Measurements from ENCODE around the gene FBXW11. TPM values are rescaled to one million over a fixed set of nuclear protein-coding genes. Genes with fewer than 3 reads are reported as not detected.

Gene FBXW11
- total and polyA plus RNA-seq, 10 of the 15 experiments (the other 5 are each of a cell fraction or from before 2014, with no cell fraction given): 4.3 to 61.5 (median 40.0) TPM

DNA sequence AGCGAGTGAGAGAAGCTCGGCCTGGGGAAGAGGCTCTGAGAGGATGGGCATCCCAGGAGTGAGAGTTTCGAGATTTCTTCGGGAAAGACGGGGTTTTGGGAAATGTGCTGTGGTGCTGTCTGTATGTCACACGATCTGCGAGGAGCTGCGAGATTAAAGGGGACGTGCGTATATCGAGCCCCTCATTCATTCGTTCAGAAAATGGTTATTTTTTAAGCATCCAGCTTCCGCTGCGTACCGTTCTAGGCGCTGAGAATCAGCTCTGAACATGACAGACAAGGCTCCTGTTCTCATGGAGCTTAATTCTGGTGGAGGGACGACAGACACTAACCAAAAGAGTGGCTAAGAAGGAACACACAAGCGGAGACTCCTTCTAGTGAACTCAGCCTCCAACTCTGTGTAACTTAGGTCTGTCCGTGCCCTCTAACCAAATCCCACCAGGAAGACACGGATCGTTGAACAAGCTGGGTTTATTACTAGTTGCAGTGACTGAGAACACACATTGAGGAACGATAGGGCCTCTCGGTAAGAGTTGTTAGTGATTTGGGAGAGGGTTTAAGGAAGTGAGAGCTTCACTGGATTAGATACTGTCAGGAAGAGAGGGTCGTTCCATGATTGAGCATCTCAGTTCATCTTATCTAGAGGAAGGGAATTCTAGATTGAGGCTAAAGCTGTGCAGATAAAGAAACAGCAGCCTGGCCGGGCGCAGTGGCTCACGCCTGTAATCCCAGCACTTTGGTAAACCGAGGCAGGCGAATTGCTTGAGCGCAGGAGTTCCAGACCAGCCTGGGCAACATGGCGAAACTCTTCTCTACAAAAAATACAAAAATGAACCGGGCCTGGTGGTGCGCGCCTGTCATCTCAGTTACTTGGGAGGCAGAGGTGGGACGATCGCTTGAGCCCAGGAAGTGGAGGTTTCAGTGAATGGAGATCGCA lies 1.0 kb upstream of the FBXW11 start (continued):
- TF ChIP-seq, protein P1, sequence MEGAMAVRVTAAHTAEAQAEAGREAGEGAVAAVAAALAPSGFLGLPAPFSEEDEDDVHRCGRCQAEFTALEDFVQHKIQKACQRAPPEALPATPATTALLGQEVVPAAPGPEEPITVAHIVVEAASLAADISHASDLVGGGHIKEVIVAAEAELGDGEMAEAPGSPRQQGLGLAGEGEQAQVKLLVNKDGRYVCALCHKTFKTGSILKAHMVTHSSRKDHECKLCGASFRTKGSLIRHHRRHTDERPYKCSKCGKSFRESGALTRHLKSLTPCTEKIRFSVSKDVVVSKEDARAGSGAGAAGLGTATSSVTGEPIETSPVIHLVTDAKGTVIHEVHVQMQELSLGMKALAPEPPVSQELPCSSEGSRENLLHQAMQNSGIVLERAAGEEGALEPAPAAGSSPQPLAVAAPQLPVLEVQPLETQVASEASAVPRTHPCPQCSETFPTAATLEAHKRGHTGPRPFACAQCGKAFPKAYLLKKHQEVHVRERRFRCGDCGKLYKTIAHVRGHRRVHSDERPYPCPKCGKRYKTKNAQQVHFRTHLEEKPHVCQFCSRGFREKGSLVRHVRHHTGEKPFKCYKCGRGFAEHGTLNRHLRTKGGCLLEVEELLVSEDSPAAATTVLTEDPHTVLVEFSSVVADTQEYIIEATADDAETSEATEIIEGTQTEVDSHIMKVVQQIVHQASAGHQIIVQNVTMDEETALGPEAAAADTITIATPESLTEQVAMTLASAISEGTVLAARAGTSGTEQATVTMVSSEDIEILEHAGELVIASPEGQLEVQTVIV (IDR thresholded peaks at IDR 0.05; ENCODE audit: borderline replicate concordance, partially characterized antibody): no peak
- no peak for TF ChIP-seq JUND (IDR thresholded peaks at IDR 0.05; ENCODE audit: low read depth, low read length)
- TF ChIP-seq, protein P2, sequence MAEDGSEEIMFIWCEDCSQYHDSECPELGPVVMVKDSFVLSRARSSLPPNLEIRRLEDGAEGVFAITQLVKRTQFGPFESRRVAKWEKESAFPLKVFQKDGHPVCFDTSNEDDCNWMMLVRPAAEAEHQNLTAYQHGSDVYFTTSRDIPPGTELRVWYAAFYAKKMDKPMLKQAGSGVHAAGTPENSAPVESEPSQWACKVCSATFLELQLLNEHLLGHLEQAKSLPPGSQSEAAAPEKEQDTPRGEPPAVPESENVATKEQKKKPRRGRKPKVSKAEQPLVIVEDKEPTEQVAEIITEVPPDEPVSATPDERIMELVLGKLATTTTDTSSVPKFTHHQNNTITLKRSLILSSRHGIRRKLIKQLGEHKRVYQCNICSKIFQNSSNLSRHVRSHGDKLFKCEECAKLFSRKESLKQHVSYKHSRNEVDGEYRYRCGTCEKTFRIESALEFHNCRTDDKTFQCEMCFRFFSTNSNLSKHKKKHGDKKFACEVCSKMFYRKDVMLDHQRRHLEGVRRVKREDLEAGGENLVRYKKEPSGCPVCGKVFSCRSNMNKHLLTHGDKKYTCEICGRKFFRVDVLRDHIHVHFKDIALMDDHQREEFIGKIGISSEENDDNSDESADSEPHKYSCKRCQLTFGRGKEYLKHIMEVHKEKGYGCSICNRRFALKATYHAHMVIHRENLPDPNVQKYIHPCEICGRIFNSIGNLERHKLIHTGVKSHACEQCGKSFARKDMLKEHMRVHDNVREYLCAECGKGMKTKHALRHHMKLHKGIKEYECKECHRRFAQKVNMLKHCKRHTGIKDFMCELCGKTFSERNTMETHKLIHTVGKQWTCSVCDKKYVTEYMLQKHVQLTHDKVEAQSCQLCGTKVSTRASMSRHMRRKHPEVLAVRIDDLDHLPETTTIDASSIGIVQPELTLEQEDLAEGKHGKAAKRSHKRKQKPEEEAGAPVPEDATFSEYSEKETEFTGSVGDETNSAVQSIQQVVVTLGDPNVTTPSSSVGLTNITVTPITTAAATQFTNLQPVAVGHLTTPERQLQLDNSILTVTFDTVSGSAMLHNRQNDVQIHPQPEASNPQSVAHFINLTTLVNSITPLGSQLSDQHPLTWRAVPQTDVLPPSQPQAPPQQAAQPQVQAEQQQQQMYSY (CRISPR knock-in tag; IDR thresholded peaks at IDR 0.05): no peak
- no peak for TF ChIP-seq NFYA (IDR thresholded peaks at IDR 0.05; ENCODE audit: borderline replicate concordance, low read depth, low read length)
- TF ChIP-seq TARDBP (IDR thresholded peaks at IDR 0.05; ENCODE audit: borderline replicate concordance): no peak
- TF ChIP-seq, protein P3, sequence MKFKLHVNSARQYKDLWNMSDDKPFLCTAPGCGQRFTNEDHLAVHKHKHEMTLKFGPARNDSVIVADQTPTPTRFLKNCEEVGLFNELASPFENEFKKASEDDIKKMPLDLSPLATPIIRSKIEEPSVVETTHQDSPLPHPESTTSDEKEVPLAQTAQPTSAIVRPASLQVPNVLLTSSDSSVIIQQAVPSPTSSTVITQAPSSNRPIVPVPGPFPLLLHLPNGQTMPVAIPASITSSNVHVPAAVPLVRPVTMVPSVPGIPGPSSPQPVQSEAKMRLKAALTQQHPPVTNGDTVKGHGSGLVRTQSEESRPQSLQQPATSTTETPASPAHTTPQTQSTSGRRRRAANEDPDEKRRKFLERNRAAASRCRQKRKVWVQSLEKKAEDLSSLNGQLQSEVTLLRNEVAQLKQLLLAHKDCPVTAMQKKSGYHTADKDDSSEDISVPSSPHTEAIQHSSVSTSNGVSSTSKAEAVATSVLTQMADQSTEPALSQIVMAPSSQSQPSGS (IDR thresholded peaks at IDR 0.05; ENCODE audit: low read length): no peak
- TF ChIP-seq SMAD5 (IDR thresholded peaks at IDR 0.05; ENCODE audit: low read depth): no peak
- TF ChIP-seq NBN (IDR thresholded peaks at IDR 0.05): peak; percentile 89; the same call in 1 of the 2 replicates
- no peak for TF ChIP-seq CBX3 (IDR thresholded peaks at IDR 0.05; ENCODE audit: borderline replicate concordance, low read depth)
- no peak for TF ChIP-seq RELA (IDR thresholded peaks at IDR 0.05; ENCODE audit: borderline replicate concordance, partially characterized antibody)
- TF ChIP-seq CHD2 (IDR thresholded peaks at IDR 0.05; ENCODE audit: borderline replicate concordance, low read depth, low read length): no peak
- no peak for TF ChIP-seq DPF2 (IDR thresholded peaks at IDR 0.05)
- TF ChIP-seq PAX5 (IDR thresholded peaks at IDR 0.05; ENCODE audit: borderline replicate concordance, low read depth, low read length): peak; percentile 74
- no peak for TF ChIP-seq MTA2 (IDR thresholded peaks at IDR 0.05; ENCODE audit: low read depth)
- TF ChIP-seq RBBP5 (conservative IDR thresholded peaks at IDR 0.05): no peak
- TF ChIP-seq CHD4 (IDR thresholded peaks at IDR 0.05): no peak
- TF ChIP-seq RUNX3 (IDR thresholded peaks at IDR 0.05; ENCODE audit: low read length): no peak
- TF ChIP-seq, protein P4, sequence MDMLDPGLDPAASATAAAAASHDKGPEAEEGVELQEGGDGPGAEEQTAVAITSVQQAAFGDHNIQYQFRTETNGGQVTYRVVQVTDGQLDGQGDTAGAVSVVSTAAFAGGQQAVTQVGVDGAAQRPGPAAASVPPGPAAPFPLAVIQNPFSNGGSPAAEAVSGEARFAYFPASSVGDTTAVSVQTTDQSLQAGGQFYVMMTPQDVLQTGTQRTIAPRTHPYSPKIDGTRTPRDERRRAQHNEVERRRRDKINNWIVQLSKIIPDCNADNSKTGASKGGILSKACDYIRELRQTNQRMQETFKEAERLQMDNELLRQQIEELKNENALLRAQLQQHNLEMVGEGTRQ (IDR thresholded peaks at IDR 0.05; ENCODE audit: borderline replicate concordance, low read depth, low read length): no peak
- TF ChIP-seq MXI1 (IDR thresholded peaks at IDR 0.05; ENCODE audit: low read depth, low read length): no peak; the same call in 1 of the 2 replicates
